Motor neuron (in vitro differentiated cells): ENCODE data around the gene MOXD1. TPM values are rescaled to one million over a fixed set of nuclear protein-coding genes. Genes with fewer than 3 reads are reported as not detected.
A peak's percentile ranks its signal among the peaks of the same experiment; 100 is the strongest.
"Not testable (repeated sequence)": the region's sequence is repeated elsewhere in the genome, so short reads cannot be mapped to it uniquely, and the experiment has no call there.

ENCODE experiments used
- ATAC-seq, 8 experiments: fragments of 200-7000 bp; cut with Tn5 transposase; replicated peaks in 6 of 8; 2 replicates each; pipeline ENCODE4 v1.8.0; 2021; ENCODE audit warnings: mild to moderate bottlenecking in 8 of 8, moderate library complexity in 8 of 8
- H3K27ac ChIP-seq, 2 donors: fragments of 250-450 bp; sonication (Bioruptor Pico); 2 replicates each; pipeline ENCODE4 v1.9.0; 2021; ENCODE audit warnings: antibody characterized with exemption in 2 of 2, mild to moderate bottlenecking in 2 of 2, moderate library complexity in 1 of 2
- H3K4me1 ChIP-seq, 2 donors: fragments of 250-450 bp; sonication (Bioruptor Pico); replicated peaks in 1 of 2; 2 replicates each; pipeline ENCODE4 v1.6.1; 2021; ENCODE audit warnings: antibody characterized with exemption in 2 of 2, mild to moderate bottlenecking in 2 of 2, moderate library complexity in 1 of 2
- H3K4me3 ChIP-seq, 5 donors: fragments of 250-450 bp; sonication (Bioruptor Pico); 2 replicates each; pipeline ENCODE4 v1.9.0; 2021; ENCODE audit warnings: antibody characterized with exemption in 5 of 5, mild to moderate bottlenecking in 5 of 5, moderate library complexity in 4 of 5
- WGBS, 10 experiments: fragments of 450-650 bp; shearing (Covaris generic); methylation state at CpG; one replicate each; pipeline ENCODE4 v1.0.0; 2022; 5-methylcytosine and 5-hydroxymethylcytosine counted together
- in situ Hi-C, 9 experiments: fragments of 400-800 bp; cut with MboI; loops; one replicate each; pipeline ENCODE4 v1.15.0; 2021; ENCODE audit warnings: low sequenced_read_pairs in 9 of 9, low pct_unique_long_range_greater_than_20kb in 2 of 9; ENCODE audit not compliant: unreplicated experiment in 9 of 9
- total RNA-seq, 8 experiments: library from RNA; unstranded; fragments of 300-600 nt; gene quantifications; 2 replicates each; pipeline versions ENCODE4 v1.2.3 to v1.2.4, GENCODE V29; 2022

MOXD1 gene
- total RNA-seq, 8 experiments from 2014 or later: 12.8 to 69.8 (median 29.3) TPM; not detected in 2

DNA sequence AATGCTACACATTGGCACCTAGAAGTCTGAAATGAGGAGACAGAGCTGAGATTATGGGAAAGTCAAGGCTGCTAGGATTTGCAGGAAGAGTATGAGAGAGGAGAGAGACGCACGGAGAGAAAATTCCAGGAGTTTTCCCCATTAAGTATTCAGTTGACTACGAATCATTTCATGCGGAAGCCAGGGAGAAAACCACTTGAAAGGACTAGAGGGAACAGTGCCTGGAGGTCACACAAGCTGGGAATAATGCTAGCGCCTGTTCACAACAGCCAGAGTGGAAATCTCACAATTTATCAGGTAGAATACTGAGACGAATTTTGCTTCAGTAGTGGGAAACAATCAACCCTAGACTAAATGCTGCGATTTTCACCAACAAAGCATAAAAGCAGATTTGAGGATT is 118.6 kb downstream of the MOXD1 start:
- in situ Hi-C loops: loop anchor here in 4 of 9 experiments (25.0 kb wide), 1 partner anchor 205 kb away; no protein-coding TSS in a partner anchor
- WGBS, 10 experiments: 45 to 100% (median 82%) methylated on average over 1 to 7 of the region's 7 CpGs; no CpG with 5 or more reads in 1 of the 10 experiments
- Histone ChIP-seq H3K27ac (no peak overlapping the region), H3K4me1 (no peaks in the 10 kb centered on the region), H3K4me3 (no peak overlapping the region)
- ATAC-seq: no peak

DNA sequence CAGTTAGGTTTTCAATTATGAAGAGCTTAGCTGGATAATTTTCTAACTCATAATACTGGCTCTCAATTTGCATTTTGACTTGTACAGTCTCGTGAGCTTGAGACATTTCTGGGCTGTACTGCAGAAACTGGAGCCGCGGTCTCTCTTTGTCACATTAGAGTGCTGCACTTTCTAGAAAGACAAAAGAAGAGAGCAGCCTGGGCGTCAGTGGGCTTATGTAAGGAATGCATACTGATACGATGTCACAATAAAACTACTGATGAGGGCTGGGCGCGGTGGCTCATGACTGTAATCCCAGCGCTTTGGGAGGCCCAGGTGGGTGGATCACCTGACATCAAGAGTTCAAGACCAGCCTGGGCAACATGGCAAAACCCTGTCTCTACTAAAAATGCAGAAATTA is 120.8 kb downstream of the MOXD1 start:
- H3K27ac ChIP-seq: no peak overlapping the region
- H3K4me1 ChIP-seq: no peaks in the 10 kb centered on the region
- 71 to 100% (median 89%) methylated on average over 1 to 8 of the region's 8 CpGs; no CpG with 5 or more reads in 2 of the 10 experiments for WGBS, 10 experiments
- no peak overlapping the region for H3K4me3 ChIP-seq
- ATAC-seq: no peak
- in situ Hi-C loops: loop anchor here in 4 of 9 experiments (25.0 kb wide), 1 partner anchor 207 kb away; no protein-coding TSS in a partner anchor

DNA sequence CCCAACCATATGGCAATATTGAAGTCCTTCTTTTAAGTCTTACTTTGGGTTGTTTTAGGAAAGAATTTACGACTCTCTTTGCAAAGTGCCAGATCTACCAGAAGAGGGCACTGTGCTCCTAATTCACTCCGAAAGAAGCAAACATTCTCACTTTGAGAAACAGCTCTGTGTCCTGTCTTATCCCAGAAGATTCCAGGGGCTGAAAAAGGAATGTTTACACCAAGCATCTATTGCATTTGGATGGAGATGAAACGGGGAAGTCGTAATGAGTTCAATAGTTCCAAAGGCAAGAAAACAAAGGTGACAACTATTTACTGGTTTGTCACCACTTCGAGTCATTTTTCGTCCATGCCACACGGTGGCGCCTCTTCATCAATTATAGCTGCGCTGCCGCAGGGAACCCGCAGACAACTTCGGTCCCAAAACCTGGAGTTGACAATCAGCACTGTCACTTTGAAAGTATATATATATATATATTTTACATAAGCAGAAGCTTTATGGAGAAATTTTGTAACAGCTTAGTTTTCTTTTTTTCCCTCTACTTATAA is 121.6 kb downstream of the MOXD1 start:
- Histone ChIP-seq H3K4me3 (peak overlapping the region; percentile 23 to 46 (median 40)), H3K4me1 (no peaks in the 10 kb centered on the region), H3K27ac (no peak overlapping the region)
- peak; percentile 61 to 84 (median 71) for ATAC-seq
- 0 to 6% (median 1%) methylated on average over 1 to 12 of the region's 12 CpGs; no CpG with 5 or more reads in 1 of the 10 experiments for WGBS, 10 experiments
- in situ Hi-C loops: loop anchor here in 5 of 9 experiments (10.0 to 25.0 kb wide), 2 partner anchors 205 to 208 kb away; no protein-coding TSS in a partner anchor

DNA sequence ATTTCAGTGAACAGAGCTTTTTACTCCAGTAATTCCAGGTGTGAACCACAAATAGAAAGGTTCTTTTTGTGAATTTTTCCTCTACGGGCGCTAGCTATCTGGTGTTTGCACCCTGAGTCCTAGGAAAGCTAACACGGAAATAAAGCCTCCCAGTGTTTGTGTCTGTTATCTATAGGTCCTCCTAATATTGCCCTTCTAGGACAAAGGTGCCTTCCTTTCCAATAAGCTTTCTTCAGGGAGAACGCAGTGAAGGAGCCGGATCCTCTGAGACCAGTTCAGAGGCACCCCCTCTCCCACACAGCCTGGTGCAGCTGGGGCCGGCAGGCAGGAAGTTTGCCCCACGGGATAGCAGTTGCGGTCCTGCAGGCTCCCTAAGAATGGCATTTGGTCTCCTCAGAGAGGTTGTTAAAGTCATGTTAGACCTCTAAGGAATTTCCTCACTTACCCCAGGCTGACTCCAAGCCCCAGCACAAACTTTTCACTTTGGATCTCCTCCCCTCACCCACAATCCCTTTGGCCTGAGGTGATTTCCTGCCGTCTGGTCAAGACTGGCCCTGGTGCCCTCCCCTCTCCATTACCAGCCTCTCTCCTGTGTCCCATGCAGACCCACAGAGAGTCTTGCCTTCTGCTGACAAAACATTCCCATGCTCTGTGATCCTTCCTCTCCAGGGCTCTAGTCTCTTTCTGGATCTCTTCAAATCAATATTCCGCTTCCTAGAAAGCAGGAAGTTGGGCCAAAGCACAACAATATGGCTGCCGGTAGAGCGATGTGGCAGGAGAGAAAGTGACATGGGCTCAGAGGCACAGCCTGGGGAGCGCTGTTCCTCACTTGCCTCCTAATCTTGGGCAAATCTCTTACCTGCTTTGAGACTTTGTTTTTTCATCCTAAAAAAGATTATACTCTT is 126.0 kb downstream of the MOXD1 start:
- WGBS, 10 experiments: 80 to 100% (median 90%) methylated on average over 1 to 9 of the region's 13 CpGs; no CpG with 5 or more reads in 2 of the 10 experiments
- Histone ChIP-seq H3K4me3 (no peak overlapping the region), H3K4me1 (peaks cover 8% of the 10 kb centered on the region in 2 donors), H3K27ac (no peak overlapping the region)
- no peak for ATAC-seq
- in situ Hi-C loops: loop anchor here in 5 of 9 experiments (10.0 to 25.0 kb wide), 2 partner anchors 209 to 212 kb away; no protein-coding TSS in a partner anchor

DNA sequence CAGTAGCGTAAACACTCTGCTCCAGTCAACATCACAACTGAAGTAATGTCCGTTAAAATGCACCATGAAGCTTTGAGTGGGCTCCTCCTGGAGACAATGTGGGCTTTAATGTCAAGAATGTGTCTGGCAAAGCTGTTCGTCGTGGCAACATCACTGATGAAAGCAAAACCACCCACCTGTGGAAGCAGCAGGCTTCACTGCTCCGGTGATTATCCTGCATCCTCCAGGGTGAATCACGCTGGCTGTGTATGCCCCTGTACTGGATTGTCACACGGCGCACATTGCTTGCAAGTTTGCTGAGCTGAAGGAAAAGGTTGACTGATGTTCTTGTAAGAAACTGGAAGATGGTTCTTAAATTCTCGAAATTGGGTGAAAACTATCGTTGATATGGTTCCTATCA is 128.5 kb downstream of the MOXD1 start:
- in situ Hi-C loops: loop anchor here in 1 of 9 experiments (10.0 kb wide), 1 partner anchor 212 kb away; no protein-coding TSS in a partner anchor
- no peak for ATAC-seq
- Histone ChIP-seq H3K4me1 (peaks cover 8 to 10% of the 10 kb centered on the region in 2 donors), H3K27ac (no peak overlapping the region), H3K4me3 (no peak overlapping the region)
- 17 to 100% (median 80%) methylated on average over 1 to 8 of the region's 10 CpGs; no CpG with 5 or more reads in 1 of the 10 experiments for WGBS, 10 experiments

DNA sequence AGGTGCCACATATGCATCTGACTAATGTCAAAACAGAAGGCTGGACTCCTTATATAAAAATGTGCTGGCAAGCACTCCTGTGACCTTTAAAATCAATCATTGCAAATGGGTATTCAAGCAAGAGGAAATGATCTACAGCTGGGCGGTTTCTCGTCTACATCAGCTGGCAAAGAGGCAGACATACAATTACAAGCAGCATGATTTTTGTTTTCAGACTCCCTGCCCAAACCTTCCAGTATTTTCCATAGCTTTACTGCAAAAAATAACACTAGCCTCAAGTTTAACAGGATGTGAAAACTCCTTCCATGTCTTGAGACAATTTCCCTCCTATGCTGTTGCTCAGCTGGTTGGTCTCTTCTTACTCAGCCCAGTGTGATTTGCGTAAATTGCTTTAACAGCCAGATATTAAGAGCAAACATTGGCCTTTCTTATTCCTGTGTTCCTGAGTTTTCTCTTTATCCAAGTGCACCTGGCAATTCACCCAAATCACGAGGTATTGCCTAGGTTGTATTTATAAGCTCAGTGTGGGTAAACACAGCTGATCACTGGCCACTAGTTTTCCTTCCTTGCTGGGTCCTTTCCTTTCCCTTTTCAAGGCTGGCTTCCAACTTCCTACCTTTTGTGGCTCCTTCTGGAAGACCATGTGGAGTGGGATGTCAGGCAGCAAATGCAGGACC is 130.4 kb downstream of the MOXD1 start:
- Histone ChIP-seq H3K4me1 (peaks cover 8 to 10% of the 10 kb centered on the region in 2 donors), H3K27ac (no peak overlapping the region), H3K4me3 (no peak overlapping the region)
- WGBS, 10 experiments: 14 to 70% (median 57%) methylated on average over 1 to 4 of the region's 4 CpGs; no CpG with 5 or more reads in 1 of the 10 experiments
- peak in 3 of 8 experiments; percentile 33 to 55 (median 35) for ATAC-seq
- in situ Hi-C loops: loop anchor here in 1 of 9 experiments (10.0 kb wide), 1 partner anchor 214 kb away; no protein-coding TSS in a partner anchor

DNA sequence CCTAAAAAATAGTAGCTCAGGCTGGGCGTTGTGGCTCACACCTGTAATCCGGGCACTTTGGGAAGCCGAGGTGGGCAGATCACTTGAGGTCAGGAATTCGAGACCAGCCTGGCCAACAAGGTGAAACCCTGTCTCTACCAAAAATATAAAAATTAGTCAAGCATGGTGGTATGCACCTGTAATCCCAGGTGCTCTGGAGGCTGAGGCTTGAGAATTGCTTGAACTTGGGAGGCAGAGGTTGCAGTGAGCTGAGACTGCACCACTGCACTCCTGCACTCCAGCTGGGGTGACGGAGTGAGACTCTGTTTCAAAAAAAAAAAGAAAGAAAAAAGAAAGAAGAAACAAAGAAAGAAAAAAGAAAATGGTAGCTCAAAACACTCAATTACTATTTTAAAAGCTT is 132.6 kb downstream of the MOXD1 start:
- ATAC-seq, H3K4me3 ChIP-seq, in situ Hi-C loops, H3K27ac ChIP-seq, H3K4me1 ChIP-seq: not testable (repeated sequence)
- 66 to 100% (median 88%) methylated on average over 1 to 5 of the region's 5 CpGs for WGBS, 10 experiments

DNA sequence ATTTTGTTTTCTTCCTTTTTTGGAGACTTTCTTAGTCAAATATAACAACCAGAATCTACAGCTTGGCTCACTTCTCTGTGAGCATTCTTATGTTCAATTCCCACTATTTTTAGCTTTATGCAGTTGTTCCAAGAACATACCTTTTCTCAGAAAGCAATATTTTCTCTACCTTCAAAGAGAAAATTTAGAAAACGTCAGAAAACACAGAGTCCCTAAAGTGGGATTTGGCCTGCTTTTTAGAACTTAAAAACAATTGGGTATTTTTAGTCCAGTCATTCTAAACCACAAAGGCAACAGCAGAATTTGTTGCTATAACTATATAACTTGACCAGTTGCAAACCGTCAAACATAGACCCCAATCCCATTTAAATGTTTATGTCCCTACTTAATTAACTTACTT is 133.1 kb downstream of the MOXD1 start:
- Histone ChIP-seq H3K4me3 (no peak overlapping the region), H3K27ac (no peak overlapping the region), H3K4me1 (peaks cover 8 to 10% of the 10 kb centered on the region in 2 donors)
- in situ Hi-C loops: no loop called here
- no peak for ATAC-seq
- 50 to 94% (median 70%) methylated on average over 1 to 2 of the region's 2 CpGs for WGBS, 10 experiments

DNA sequence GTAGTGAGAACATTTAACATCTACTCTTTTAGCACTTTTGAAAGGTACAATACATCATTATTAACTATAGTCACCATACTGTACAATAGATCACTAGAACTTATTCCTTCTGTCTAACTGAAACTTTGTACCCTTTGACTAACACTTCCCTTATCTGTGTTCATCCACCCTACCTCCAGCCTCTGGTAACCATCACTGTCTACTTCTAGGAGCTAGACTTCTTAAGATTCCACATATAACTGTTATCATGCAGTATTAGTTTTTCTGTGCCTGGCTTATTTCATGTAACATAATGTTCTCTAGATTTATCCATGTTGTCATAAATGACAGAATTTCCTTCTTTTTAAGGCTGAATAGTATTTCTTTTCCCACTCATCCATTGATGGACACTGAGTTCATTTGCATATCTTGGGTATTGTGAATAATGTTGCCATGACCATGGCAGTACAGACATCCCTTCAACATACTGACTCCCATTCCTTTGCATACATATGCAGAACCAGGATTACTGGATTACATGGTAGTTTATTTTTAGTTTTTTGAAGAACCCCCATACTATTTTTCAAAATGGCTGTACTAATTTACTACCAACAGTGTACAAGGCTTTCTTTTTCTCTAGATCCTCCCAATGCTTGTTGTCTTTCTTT is 135.7 kb downstream of the MOXD1 start:
- Histone ChIP-seq H3K4me1 (peaks cover 3 to 4% of the 10 kb centered on the region in 2 donors), H3K27ac (no peak overlapping the region), H3K4me3 (no peak overlapping the region)
- in situ Hi-C loops: no loop called here
- ATAC-seq: peak in 3 of 8 experiments; percentile 44 to 82 (median 74)

DNA sequence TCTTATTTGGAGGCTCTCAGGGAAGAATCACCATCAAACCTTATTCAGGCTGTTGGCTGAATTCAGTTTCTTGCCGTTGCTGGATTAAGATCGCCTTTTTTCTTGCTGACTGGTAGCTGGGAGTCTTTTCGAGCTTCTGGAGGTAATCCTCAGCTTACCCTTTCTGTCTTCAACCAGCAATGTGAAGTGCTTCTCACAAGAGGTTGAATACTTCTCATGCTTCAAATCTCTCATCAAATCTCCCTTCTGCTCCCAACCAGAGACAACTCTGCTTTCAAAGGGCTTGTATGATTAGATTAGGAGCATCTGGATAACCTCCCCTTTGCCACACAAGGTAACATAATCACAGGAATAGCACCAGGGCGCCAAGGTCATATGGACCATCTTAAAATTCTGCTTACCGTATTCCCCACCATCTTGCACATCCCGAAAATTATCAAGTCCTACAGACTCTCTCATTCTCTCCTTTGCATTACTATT is 137.2 kb downstream of the MOXD1 start:
- Histone ChIP-seq H3K27ac (no peak overlapping the region), H3K4me3 (no peak overlapping the region), H3K4me1 (no peaks in the 10 kb centered on the region)
- no peak for ATAC-seq
- 55 to 95% (median 87%) methylated on average over 2 to 6 of the region's 6 CpGs; no CpG with 5 or more reads in 2 of the 10 experiments for WGBS, 10 experiments
- in situ Hi-C loops: no loop called here

DNA sequence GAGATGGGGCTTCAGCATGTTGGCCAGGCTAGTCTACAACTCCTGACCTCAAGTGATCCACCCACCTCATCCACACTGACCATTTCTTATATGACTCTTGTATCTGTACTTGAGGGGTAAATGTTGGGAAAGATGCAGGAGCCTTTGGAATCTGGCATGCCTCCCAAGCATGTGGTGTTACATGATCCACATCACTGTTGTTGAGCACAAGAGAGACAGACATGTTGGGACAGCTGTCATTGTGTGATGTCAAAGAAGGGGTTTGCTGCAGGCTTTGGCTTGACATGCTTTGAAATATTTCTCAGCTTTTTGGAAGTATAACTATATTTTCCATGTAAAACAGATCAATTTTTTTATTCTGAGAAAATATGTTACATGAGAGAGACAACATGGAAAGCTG is 139.9 kb downstream of the MOXD1 start:
- in situ Hi-C loops: no loop called here
- no peaks in the 10 kb centered on the region for H3K4me1 ChIP-seq
- H3K4me3 ChIP-seq: no peak overlapping the region
- ATAC-seq: no peak
- H3K27ac ChIP-seq: no peak overlapping the region

DNA sequence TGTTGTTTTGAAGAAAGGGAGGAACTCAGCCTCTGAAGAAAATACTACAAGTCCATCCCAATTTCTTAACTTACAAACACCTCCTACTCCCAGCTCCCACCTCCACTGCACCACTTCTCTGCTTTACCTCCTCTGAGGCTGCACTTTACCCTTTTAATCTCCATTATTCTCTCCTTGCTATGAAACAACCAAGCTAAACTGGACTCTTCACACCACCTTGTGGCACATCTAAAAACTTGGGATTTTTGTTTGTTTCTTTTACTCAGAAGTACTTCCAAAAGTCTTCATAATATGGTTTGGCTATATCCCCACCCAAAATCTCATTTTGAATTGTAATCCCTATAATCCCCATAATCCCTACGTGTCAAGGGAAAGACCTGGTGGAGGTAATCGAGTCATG is 142.2 kb downstream of the MOXD1 start:
- Histone ChIP-seq H3K4me1 (no peaks in the 10 kb centered on the region), H3K4me3 (no peak overlapping the region), H3K27ac (no peak overlapping the region)
- ATAC-seq: peak in 3 of 8 experiments; percentile 33 to 47 (median 38)
- in situ Hi-C loops: no loop called here
- 40 to 89% (median 59%) methylated on average over 1 to 2 of the region's 2 CpGs; no CpG with 5 or more reads in 4 of the 10 experiments for WGBS, 10 experiments
